Activated CD4-positive, alpha-beta memory T cell treated with anti-CD3 and anti-CD28 coated beads, Interleukin-2, amount 10 ng/mL, durations not matched to agents 7 days and 5 days (primary cell): ENCODE results near the gene ATP7B. TPM values are rescaled to one million over a fixed set of nuclear protein-coding genes. Genes with fewer than 3 reads are reported as not detected.

Source experiments
- CTCF ChIA-PET: fragments of 350-600 bp; sonication (Branson Sonifier 250); formaldehyde crosslinking; loops from one replicate; lab custom pipeline; 2021; ENCODE audit warnings: antibody characterized with exemption, inconsistent platforms; lab: Charles Lee
- POLR2A ChIA-PET: fragments of 350-600 bp; sonication (Branson Sonifier 250); formaldehyde crosslinking; loops from one replicate; lab custom pipeline; 2021; ENCODE audit warnings: antibody characterized with exemption; lab: Charles Lee
- DNase-seq: peaks from one replicate; pipeline ENCODE4 v3.0.0-alpha.2; 2020
- H3K27ac Mint-ChIP-seq: one replicate; pipeline ENCODE4 v1.8.0; 2021; ENCODE audit warnings: mild to moderate bottlenecking, mixed read lengths
- H3K27me3 Mint-ChIP-seq: one replicate; pipeline ENCODE4 v1.8.0; 2021; ENCODE audit warnings: mixed read lengths
- H3K36me3 Mint-ChIP-seq: one replicate; pipeline ENCODE4 v1.8.0; 2021; ENCODE audit warnings: low read depth, mixed read lengths
- H3K4me1 Mint-ChIP-seq: one replicate; pipeline ENCODE4 v1.8.0; 2021; ENCODE audit warnings: mixed read lengths
- H3K4me3 Mint-ChIP-seq: one replicate; pipeline ENCODE4 v1.8.0; 2021; ENCODE audit warnings: mild to moderate bottlenecking, mixed read lengths
- H3K9me3 Mint-ChIP-seq: one replicate; pipeline ENCODE4 v1.8.0; 2021; ENCODE audit warnings: mixed read lengths
- total RNA-seq, 2 experiments: library from RNA; stranded (reverse); gene quantifications; one replicate each; pipeline ENCODE4 v1.2.3, GENCODE V29; 2021

ATP7B gene
- total RNA-seq, 2 experiments from 2014 or later, result 0.78 to 0.88 TPM

DNA sequence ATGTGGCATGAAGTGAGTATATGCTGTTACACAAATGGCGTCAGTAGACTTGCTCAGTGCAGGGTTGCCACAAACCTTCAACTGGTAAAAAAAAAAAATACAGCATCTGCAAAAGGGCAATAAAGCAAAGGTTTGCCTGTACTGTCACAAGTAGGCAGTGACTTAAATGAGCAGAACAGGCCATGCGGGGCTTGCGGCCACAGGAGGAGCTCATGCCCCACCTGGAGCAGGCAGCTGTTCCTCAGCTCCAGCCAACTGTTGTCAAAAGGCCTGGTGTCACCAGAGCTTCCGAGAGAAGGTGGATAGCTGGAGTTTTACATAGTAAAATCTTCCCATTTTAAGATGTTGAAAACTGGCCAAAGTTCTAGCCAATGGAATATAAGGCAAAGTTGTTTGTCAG is 7.7 kb downstream of the ATP7B start:
- H3K36me3 Mint-ChIP-seq, result no peaks in the 10 kb centered on the region
- no peak overlapping the region for H3K4me3 Mint-ChIP-seq
- H3K27ac Mint-ChIP-seq, result no peak overlapping the region
- DNase-seq, result no peak
- ChIA-PET POLR2A (no interaction called here), CTCF (interaction anchor here (1.1 to 1.5 kb wide), 2 partner anchors 95 to 447 kb away, joined by 3 to 5 read pairs; no protein-coding TSS in a partner anchor)
- H3K27me3 Mint-ChIP-seq, result peaks cover 29% of the 10 kb centered on the region
- H3K9me3 Mint-ChIP-seq, result no peaks in the 10 kb centered on the region
- H3K4me1 Mint-ChIP-seq, result no peaks in the 10 kb centered on the region

DNA sequence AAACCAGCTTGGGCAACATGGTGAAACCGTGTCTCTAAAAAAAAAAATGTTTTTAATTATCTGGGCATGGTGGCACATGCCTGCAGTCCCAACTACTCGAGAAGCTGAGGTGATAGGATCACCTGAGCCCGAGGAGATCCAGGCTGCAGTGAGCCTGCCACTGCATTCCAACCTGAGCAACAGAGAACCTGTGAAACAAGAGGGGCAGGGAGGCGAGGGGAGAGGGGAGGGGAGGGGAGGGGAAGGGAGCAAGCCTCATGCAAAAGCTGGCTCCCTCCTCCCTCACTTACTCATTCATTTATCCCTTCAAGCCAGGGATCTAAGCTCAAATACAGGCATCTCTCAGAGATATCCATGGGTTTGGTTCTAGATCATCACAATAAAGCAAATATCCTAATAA is 8.9 kb downstream of the ATP7B start:
- CTCF ChIA-PET, result interaction anchor here (0.8 to 1.7 kb wide), 5 partner anchors 10 to 139 kb away, joined by 3 to 6 read pairs (median 3); partner anchors contain the start of gene ALG11
- H3K27me3 Mint-ChIP-seq, result peaks cover 27% of the 10 kb centered on the region
- no peak for DNase-seq
- POLR2A ChIA-PET, result no interaction called here
- H3K4me1 Mint-ChIP-seq, result no peaks in the 10 kb centered on the region
- H3K27ac Mint-ChIP-seq, result no peak overlapping the region
- H3K4me3 Mint-ChIP-seq, result no peak overlapping the region
- no peaks in the 10 kb centered on the region for H3K9me3 Mint-ChIP-seq
- no peaks in the 10 kb centered on the region for H3K36me3 Mint-ChIP-seq

DNA sequence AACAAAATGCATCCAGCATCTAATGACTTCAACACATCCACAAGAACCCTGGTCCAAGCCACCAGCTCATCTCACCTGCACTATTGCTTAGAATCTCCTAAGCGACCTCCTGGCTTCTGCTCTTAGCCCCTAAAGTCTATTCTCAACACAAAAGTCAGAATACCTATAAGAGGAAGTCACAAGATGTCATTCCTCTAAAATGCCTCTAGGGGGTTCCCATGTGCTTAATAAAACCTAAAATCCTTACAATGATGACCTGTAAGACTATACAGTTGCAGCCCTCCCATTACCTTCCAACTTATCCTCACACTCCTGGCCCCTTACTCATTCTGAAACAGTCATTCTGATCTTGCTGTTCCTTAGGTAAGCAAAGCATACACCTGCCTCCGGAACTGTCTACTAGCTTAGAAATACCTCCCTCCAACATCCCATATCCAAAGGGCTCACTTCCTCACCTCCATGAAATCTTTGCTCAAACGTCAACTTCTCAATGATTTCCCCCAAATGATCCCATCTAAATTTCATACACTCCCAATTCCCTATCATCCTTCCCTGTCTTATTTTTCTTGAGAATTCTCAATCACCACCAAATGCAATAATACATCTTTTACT is 10.0 kb downstream of the ATP7B start:
- Mint-ChIP-seq H3K36me3 (no peaks in the 10 kb centered on the region), H3K27me3 (peaks cover 23% of the 10 kb centered on the region), H3K9me3 (no peaks in the 10 kb centered on the region), H3K27ac (no peak overlapping the region), H3K4me1 (no peaks in the 10 kb centered on the region), H3K4me3 (no peak overlapping the region)
- POLR2A ChIA-PET, result interaction anchor here (1.1 kb wide), 1 partner anchor 11 kb away, joined by 4 read pairs; the partner anchor contains the start of genes ALG11 and ATP7B
- DNase-seq, result no peak
- CTCF ChIA-PET, result interaction anchor here (0.8 to 1.3 kb wide), 8 partner anchors 8 to 140 kb away, joined by 3 to 6 read pairs (median 3); partner anchors contain the start of gene ALG11

DNA sequence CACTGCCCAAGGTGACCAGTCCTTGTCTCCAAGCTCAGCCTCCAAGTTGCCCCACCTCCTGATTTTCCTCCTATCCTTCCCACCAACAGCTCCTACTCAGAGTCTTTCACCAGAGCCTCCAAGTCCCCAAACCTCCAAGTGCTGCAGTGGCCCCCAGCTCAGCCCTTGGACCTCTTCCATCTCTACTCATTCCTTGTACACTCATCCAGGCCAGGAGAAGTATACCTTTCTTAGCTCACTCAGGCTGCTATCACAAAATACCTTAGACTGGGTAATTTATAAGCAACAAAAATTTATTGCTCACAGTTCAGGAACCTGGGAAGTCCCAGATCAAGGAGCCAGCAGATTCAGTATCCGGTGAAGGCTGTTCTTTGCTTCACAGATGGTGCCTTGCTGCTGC is 11.3 kb downstream of the ATP7B start:
- peaks cover 2% of the 10 kb centered on the region for H3K4me1 Mint-ChIP-seq
- no peaks in the 10 kb centered on the region for H3K36me3 Mint-ChIP-seq
- POLR2A ChIA-PET, result no interaction called here
- H3K27ac Mint-ChIP-seq, result no peak overlapping the region
- CTCF ChIA-PET, result interaction anchor here (0.9 to 2.0 kb wide), 5 partner anchors 9 to 451 kb away, joined by 3 to 7 read pairs (median 4); partner anchors contain the start of gene VPS36
- H3K27me3 Mint-ChIP-seq, result peaks cover 26% of the 10 kb centered on the region
- DNase-seq, result no peak
- no peaks in the 10 kb centered on the region for H3K9me3 Mint-ChIP-seq
- H3K4me3 Mint-ChIP-seq, result no peak overlapping the region

DNA sequence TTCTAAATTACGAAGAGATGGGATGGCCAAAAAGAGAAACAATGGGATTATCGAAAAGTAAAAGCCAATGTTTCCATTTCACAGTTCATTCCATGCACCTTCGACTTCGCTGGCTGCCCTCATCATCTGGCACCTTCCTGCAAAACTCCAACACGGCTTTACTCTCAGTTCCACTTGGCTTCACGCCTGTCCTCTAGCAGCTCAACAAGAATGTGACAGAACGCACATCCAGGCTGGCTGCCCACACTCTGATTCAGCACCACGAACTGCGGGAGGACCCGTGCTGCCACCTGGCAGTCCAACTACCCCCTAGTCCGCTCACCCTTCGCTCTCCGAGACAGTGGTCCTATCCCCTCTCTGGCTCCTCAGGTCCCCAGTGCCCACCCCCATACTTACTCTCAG is 11.7 kb downstream of the ATP7B start:
- Mint-ChIP-seq H3K27ac (no peak overlapping the region), H3K36me3 (no peaks in the 10 kb centered on the region), H3K4me3 (no peak overlapping the region), H3K9me3 (no peaks in the 10 kb centered on the region), H3K4me1 (peaks cover 2% of the 10 kb centered on the region), H3K27me3 (peaks cover 26% of the 10 kb centered on the region)
- ChIA-PET CTCF (interaction anchor here (1.6 to 2.0 kb wide), 3 partner anchors 128 to 451 kb away, joined by 4 to 7 read pairs (median 4); partner anchors contain the start of gene VPS36), POLR2A (no interaction called here)
- DNase-seq, result no peak

DNA sequence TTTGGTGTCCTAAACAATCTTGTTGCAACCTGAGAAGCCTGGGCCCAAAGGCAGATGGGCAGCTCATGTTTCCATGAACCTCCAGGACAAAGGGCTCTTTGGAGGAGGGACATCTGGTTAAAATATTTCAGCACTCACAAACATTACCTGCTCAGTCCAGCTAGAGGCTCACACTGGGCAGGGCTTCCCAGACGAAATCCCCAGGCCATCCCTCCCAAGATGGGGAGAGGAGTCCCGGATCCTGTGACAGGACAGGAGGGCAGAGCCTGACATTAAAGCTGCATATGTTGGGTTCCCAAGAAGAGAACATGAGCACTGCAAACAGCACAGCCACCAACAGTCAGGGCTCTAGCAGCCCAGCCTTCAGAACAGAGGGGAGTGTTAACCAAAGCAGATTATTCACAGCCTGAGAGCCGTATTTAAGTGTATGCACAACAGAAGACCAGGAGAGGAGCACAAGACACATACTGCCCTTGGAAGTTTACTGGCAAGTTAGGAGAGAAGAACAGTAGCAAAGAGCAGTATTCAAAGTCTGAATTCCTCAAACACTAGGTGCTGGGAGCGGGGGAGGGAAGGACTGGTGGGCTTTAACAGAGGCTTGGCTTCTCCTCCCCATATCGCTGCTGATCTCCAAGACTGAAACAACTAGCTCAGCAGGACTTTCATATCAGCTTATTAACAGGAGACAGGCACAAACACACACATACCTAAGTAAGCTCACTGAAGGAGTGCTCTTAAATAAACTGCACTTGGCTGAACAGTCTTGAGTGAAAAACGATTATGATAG is 12.3 kb downstream of the ATP7B start:
- no peak for DNase-seq
- Mint-ChIP-seq H3K27me3 (peaks cover 26% of the 10 kb centered on the region), H3K27ac (no peak overlapping the region), H3K36me3 (no peaks in the 10 kb centered on the region), H3K4me1 (peaks cover 2% of the 10 kb centered on the region), H3K9me3 (no peaks in the 10 kb centered on the region), H3K4me3 (no peak overlapping the region)
- ChIA-PET POLR2A (no interaction called here), CTCF (interaction anchor here (1.6 to 2.0 kb wide), 3 partner anchors 129 to 452 kb away, joined by 4 to 7 read pairs (median 4); partner anchors contain the start of gene VPS36)

DNA sequence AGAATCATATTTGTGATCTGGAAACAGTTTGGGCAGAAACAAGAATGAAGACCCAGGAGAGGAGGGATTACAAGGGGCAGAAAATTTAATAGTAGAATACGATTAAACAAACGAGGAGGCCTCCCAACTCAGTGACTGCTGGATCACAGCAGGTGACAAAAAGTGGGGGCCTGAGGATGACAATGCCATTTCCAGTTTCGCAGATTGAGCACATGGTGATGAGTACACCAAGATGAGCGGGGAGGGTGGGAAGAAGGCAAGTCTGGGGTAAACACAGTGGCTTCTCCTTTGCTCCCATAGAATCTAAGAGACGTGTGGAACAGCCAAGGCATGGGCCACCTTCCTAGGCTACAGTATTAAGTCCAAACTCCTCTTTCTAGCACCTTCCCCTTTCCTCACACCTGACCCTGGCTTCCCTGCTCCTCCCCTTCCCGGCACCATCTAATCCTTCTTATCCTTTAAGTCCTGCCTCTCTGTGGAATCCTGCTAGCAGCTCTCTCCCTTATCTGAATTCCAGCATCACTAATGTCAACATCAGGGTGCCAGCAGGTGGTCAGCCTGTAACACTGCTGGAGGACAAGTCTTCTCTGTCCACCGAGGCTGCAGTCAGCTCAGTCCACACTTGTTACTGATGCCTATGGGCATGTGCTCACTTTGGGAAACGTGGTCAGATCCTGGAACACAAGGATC is 13.5 kb downstream of the ATP7B start:
- no peaks in the 10 kb centered on the region for H3K9me3 Mint-ChIP-seq
- peaks cover 2% of the 10 kb centered on the region for H3K4me1 Mint-ChIP-seq
- no peak for DNase-seq
- ChIA-PET CTCF (interaction anchor here (2.0 kb wide), 1 partner anchor 130 kb away, joined by 7 read pairs; no protein-coding TSS in a partner anchor), POLR2A (no interaction called here)
- H3K27me3 Mint-ChIP-seq, result peaks cover 26% of the 10 kb centered on the region
- no peaks in the 10 kb centered on the region for H3K36me3 Mint-ChIP-seq
- no peak overlapping the region for H3K4me3 Mint-ChIP-seq
- no peak overlapping the region for H3K27ac Mint-ChIP-seq

DNA sequence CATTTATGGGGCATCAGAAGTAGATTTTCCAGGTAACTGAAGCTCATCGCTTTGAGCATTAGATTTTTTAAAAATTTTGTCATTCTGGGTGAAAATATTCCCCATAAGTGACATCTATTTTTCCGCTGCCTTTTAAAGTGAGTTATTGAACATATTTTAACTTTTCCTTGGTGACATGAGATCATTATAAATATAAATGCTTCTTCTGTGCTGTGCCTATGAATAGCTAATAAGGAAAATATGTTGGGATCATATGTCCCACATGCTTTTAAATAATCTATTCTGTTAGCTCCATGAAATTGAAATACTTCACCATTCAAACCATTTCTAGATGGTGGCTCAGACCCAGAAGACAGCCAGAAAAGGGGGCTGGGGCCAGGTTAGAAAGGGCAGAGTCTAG is 14.1 kb downstream of the ATP7B start:
- H3K36me3 Mint-ChIP-seq, result no peaks in the 10 kb centered on the region
- no peaks in the 10 kb centered on the region for H3K9me3 Mint-ChIP-seq
- no peak overlapping the region for H3K27ac Mint-ChIP-seq
- no peak overlapping the region for H3K4me3 Mint-ChIP-seq
- peaks cover 2% of the 10 kb centered on the region for H3K4me1 Mint-ChIP-seq
- peaks cover 26% of the 10 kb centered on the region for H3K27me3 Mint-ChIP-seq
- ChIA-PET CTCF (interaction anchor here (1.5 kb wide), 1 partner anchor 107 kb away, joined by 3 read pairs; no protein-coding TSS in a partner anchor), POLR2A (no interaction called here)
- DNase-seq, result no peak

DNA sequence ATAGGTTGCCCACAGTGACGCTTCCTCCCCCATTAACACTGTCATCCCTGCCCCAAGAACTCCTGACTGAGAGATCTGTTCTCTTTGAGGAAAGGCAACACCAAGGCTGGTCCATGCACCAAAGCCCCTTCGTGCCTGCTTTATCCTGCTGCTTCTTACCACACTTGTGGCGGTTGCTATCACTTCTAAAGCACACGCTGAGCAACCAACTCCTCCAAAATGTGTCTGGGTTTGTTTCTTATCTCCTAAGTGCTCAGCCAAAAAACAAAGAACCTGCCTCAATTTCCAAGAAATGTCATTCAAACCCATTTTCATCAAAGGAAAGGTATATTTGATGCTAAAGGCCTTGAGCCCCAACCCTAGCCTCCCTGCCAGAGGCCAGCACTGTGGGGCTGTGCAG is 14.6 kb downstream of the ATP7B start:
- ChIA-PET CTCF (interaction anchor here (1.5 kb wide), 1 partner anchor 107 kb away, joined by 3 read pairs; no protein-coding TSS in a partner anchor), POLR2A (no interaction called here)
- Mint-ChIP-seq H3K36me3 (no peaks in the 10 kb centered on the region), H3K27ac (no peak overlapping the region), H3K4me1 (peaks cover 2% of the 10 kb centered on the region), H3K27me3 (peaks cover 26% of the 10 kb centered on the region), H3K4me3 (no peak overlapping the region), H3K9me3 (no peaks in the 10 kb centered on the region)
- no peak for DNase-seq

DNA sequence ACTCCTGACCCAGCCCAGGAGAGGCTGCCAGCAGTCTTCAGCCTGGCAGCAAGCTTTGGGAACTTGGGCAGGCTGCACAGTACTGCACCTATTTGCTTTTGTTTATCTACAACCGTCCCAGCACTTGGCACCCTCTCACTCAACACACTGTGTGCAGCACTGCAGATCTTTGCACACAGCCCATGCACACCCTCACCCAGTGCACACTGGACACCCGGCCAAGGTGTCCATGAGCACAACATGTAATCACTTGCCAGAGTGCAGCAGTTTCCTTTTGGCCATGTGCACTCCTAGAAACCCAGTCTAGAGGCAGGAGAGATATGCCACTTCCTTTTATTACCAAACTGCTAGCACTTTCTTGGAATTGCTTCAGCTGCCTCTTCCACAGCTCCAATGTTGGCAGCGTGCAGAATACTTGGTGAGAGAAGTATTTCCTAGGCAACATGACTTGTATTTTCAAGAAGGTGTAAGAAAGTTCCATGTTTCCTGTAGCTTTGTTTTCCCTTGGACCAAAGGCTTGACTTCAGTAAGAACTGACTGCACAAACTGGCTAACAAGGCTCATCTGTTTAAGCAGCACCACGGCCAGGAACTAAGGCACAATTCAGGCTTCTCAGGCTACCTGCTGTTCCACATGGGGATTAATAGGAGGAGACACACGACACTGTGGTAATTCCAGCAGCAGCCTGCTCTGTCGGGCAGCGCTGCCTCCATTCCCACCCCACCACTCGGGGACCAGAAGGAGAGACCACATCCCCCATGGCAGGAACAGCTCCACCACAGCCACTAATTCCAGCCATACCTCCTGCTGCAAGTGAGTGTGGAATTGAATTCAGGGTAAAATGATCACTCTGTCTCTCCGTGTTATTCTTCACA is 15.3 kb downstream of the ATP7B start:
- Mint-ChIP-seq H3K9me3 (no peaks in the 10 kb centered on the region), H3K27ac (no peak overlapping the region), H3K4me1 (peaks cover 2% of the 10 kb centered on the region), H3K36me3 (no peaks in the 10 kb centered on the region), H3K27me3 (peaks cover 26% of the 10 kb centered on the region), H3K4me3 (no peak overlapping the region)
- POLR2A ChIA-PET, result no interaction called here
- CTCF ChIA-PET, result interaction anchor here (1.5 kb wide), 1 partner anchor 106 kb away, joined by 3 read pairs; no protein-coding TSS in a partner anchor
- no peak for DNase-seq

DNA sequence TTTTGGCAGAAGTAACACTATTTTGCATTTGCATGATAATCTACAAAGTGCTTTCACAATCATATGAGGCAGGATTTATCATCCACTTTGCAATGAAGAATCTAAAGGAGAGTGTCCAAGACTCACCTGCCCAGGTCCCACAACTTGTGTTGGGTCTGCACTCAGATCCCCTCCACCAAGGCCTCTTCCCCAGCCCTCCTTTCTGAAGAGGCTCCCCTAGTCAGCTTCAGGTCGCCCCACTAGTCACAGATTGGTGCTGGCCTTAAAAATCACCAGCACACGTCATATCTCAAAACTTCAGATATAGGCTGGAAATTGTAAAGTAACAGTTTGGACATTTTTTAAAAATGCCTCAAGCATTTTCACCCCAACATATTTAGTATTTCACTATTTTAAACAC is 17.5 kb downstream of the ATP7B start:
- Mint-ChIP-seq H3K4me3 (no peak overlapping the region), H3K9me3 (no peaks in the 10 kb centered on the region), H3K27me3 (peaks cover 15% of the 10 kb centered on the region), H3K36me3 (no peaks in the 10 kb centered on the region), H3K27ac (no peak overlapping the region), H3K4me1 (peaks cover 2% of the 10 kb centered on the region)
- DNase-seq, result no peak
- POLR2A ChIA-PET, result no interaction called here
- CTCF ChIA-PET, result interaction anchor here (1.0 to 1.5 kb wide), 2 partner anchors 98 to 242 kb away, joined by 3 read pairs; no protein-coding TSS in a partner anchor
